BLaER1 treated with 17β-estradiol and CSF1 and Interleukin-3, amounts not matched to agents 10 nM and 100 nM (cell line): ENCODE results near the gene JMJD1C.
"Not testable (repeated sequence)": the region's sequence is repeated elsewhere in the genome, so short reads cannot be mapped to it uniquely, and the experiment has no call there.

Source experiments
- H3K27ac ChIP-seq, 11 experiments: shearing (Covaris generic); formaldehyde crosslinking; 2 replicates each; pipeline ENCODE4 v1.8.1; 2022
- H3K27me3 ChIP-seq, 11 experiments: shearing (Covaris generic); formaldehyde crosslinking; 2 replicates each; pipeline ENCODE4 v1.8.1; 2022
- H3K36me3 ChIP-seq, 11 experiments: shearing (Covaris generic); formaldehyde crosslinking; 2 replicates each; pipeline ENCODE4 v1.8.1; 2022
- H3K4me1 ChIP-seq, 10 experiments: shearing (Covaris generic); formaldehyde crosslinking; 2 replicates each; pipeline ENCODE4 v1.8.1; 2022
- H3K4me2 ChIP-seq, 11 experiments: shearing (Covaris generic); formaldehyde crosslinking; 2 replicates each; pipeline ENCODE4 v1.8.1; 2022
- H3K4me3 ChIP-seq, 10 experiments: shearing (Covaris generic); formaldehyde crosslinking; 2 replicates each; pipeline ENCODE4 v1.8.1; 2022
- H3K9ac ChIP-seq, 11 experiments: shearing (Covaris generic); formaldehyde crosslinking; 2 replicates each; pipeline ENCODE4 v1.8.1; 2022
- H3K9me3 ChIP-seq, 11 experiments: shearing (Covaris generic); formaldehyde crosslinking; replicated peaks in 1 of 11; 2 replicates each; pipeline ENCODE4 v1.8.1; 2022
- H4K20me1 ChIP-seq, 11 experiments: shearing (Covaris generic); formaldehyde crosslinking; 2 replicates each; pipeline ENCODE4 v1.8.1; 2022
- Cebpa-rat ChIP-seq, 11 experiments: shearing (Covaris generic); IDR thresholded peaks; 2 replicates each; pipeline ENCODE4 v1.8.1; 2022

Gene JMJD1C

GRCh38 chr10:63344269-63344668 lies 121.5 kb downstream of the JMJD1C start:
- Histone ChIP-seq H3K36me3 (peaks cover 7 to 30% (median 17%) of the 10 kb centered on the region in 11 experiments; a peak in 16 of 22 replicates), H3K27ac (no peak overlapping the region), H3K9me3 (peaks cover 0 to 10% (median 0%) of the 10 kb centered on the region in 11 experiments; a peak in 4 of 22 replicates), H3K4me1 (no peaks in the 10 kb centered on the region), H3K4me3 (no peak overlapping the region), H3K27me3 (no peaks in the 10 kb centered on the region), H3K4me2 (no peak overlapping the region), H4K20me1 (peaks cover 0 to 32% (median 5%) of the 10 kb centered on the region in 11 experiments; a peak in 8 of 22 replicates), H3K9ac (no peak overlapping the region)
- no peak for TF ChIP-seq Cebpa-rat (IDR thresholded peaks at IDR 0.05)

- Histone ChIP-seq H3K9me3 (peaks cover 0 to 10% (median 0%) of the 10 kb centered on the region in 11 experiments; a peak in 4 of 22 replicates), H3K4me1 (no peaks in the 10 kb centered on the region), H3K36me3 (peaks cover 7 to 30% (median 18%) of the 10 kb centered on the region in 11 experiments; a peak in 16 of 22 replicates), H3K27ac (no peak overlapping the region), H3K9ac (no peak overlapping the region), H4K20me1 (peaks cover 0 to 30% (median 4%) of the 10 kb centered on the region in 11 experiments; a peak in 8 of 22 replicates), H3K4me3 (no peak overlapping the region), H3K4me2 (no peak overlapping the region), H3K27me3 (no peaks in the 10 kb centered on the region)
- no peak for TF ChIP-seq Cebpa-rat (IDR thresholded peaks at IDR 0.05)
Measured at GRCh38 chr10:63343476-63343875, 122.3 kb downstream of the JMJD1C start.

GRCh38 chr10:63339640-63340039 lies 126.1 kb downstream of the JMJD1C start:
- H3K4me1 ChIP-seq, H3K9ac ChIP-seq, H3K4me3 ChIP-seq, H3K27me3 ChIP-seq, H3K9me3 ChIP-seq, H3K4me2 ChIP-seq, H3K27ac ChIP-seq: not testable (repeated sequence)
- Histone ChIP-seq H3K36me3 (peaks cover 0 to 21% (median 11%) of the 10 kb centered on the region in 11 experiments; a peak in 10 of 22 replicates), H4K20me1 (peaks cover 0 to 29% (median 8%) of the 10 kb centered on the region in 11 experiments; a peak in 8 of 22 replicates)

GRCh38 chr10:63337455-63338251 lies 128.1 kb downstream of the JMJD1C start:
- no peaks in the 10 kb centered on the region for H3K9me3 ChIP-seq
- no peak overlapping the region for H3K9ac ChIP-seq
- H3K36me3 ChIP-seq = peaks cover 0 to 19% (median 11%) of the 10 kb centered on the region in 11 experiments; a peak in 7 of 22 replicates
- peaks cover 0 to 23% (median 3%) of the 10 kb centered on the region in 11 experiments; a peak in 8 of 22 replicates for H4K20me1 ChIP-seq
- H3K4me2 ChIP-seq = no peak overlapping the region
- no peak overlapping the region for H3K27ac ChIP-seq
- TF ChIP-seq Cebpa-rat (IDR thresholded peaks at IDR 0.05) = no peak
- H3K27me3 ChIP-seq = no peaks in the 10 kb centered on the region
- H3K4me1 ChIP-seq = no peaks in the 10 kb centered on the region
- H3K4me3 ChIP-seq = no peak overlapping the region

GRCh38 chr10:63331586-63331985 lies 134.2 kb downstream of the JMJD1C start:
- Histone ChIP-seq H3K36me3 (no peaks in the 10 kb centered on the region), H4K20me1 (peaks cover 0 to 29% (median 4%) of the 10 kb centered on the region in 11 experiments; a peak in 9 of 22 replicates), H3K9ac (no peak overlapping the region), H3K9me3 (no peaks in the 10 kb centered on the region), H3K27me3 (no peaks in the 10 kb centered on the region), H3K4me3 (no peak overlapping the region), H3K4me2 (no peak overlapping the region), H3K27ac (no peak overlapping the region), H3K4me1 (no peaks in the 10 kb centered on the region)
- no peak for TF ChIP-seq Cebpa-rat (IDR thresholded peaks at IDR 0.05)

- H3K9ac ChIP-seq = no peak overlapping the region
- no peaks in the 10 kb centered on the region for H3K27me3 ChIP-seq
- no peak for TF ChIP-seq Cebpa-rat (IDR thresholded peaks at IDR 0.05)
- H3K4me1 ChIP-seq = no peaks in the 10 kb centered on the region
- H3K4me2 ChIP-seq = no peak overlapping the region
- no peaks in the 10 kb centered on the region for H3K9me3 ChIP-seq
- no peak overlapping the region for H3K27ac ChIP-seq
- peaks cover 0 to 26% (median 7%) of the 10 kb centered on the region in 11 experiments; a peak in 7 of 22 replicates for H3K36me3 ChIP-seq
- H4K20me1 ChIP-seq = peaks cover 0 to 16% (median 4%) of the 10 kb centered on the region in 11 experiments; a peak in 6 of 22 replicates
- H3K4me3 ChIP-seq = no peak overlapping the region
Measured at GRCh38 chr10:63324495-63324854, 141.3 kb downstream of the JMJD1C start.

- no peak overlapping the region for H3K4me3 ChIP-seq
- no peak overlapping the region for H3K9ac ChIP-seq
- H3K36me3 ChIP-seq = peaks cover 0 to 26% (median 7%) of the 10 kb centered on the region in 11 experiments; a peak in 7 of 22 replicates
- no peaks in the 10 kb centered on the region for H3K4me1 ChIP-seq
- no peak overlapping the region for H3K4me2 ChIP-seq
- H3K9me3 ChIP-seq = no peaks in the 10 kb centered on the region
- no peaks in the 10 kb centered on the region for H3K27me3 ChIP-seq
- no peak for TF ChIP-seq Cebpa-rat (IDR thresholded peaks at IDR 0.05)
- H4K20me1 ChIP-seq = peaks cover 0 to 16% (median 4%) of the 10 kb centered on the region in 11 experiments; a peak in 6 of 22 replicates
- H3K27ac ChIP-seq = no peak overlapping the region
Measured at GRCh38 chr10:63323701-63324494, 141.9 kb downstream of the JMJD1C start.

- Histone ChIP-seq H3K4me2 (no peak overlapping the region), H3K4me3 (no peak overlapping the region), H3K36me3 (peaks cover 0 to 30% (median 11%) of the 10 kb centered on the region in 11 experiments; a peak in 7 of 22 replicates), H3K4me1 (no peaks in the 10 kb centered on the region), H3K9ac (no peak overlapping the region), H3K27ac (no peak overlapping the region), H4K20me1 (peaks cover 0 to 13% (median 4%) of the 10 kb centered on the region in 11 experiments; a peak in 5 of 22 replicates), H3K9me3 (no peaks in the 10 kb centered on the region), H3K27me3 (no peaks in the 10 kb centered on the region)
- TF ChIP-seq Cebpa-rat (IDR thresholded peaks at IDR 0.05) = no peak
Measured at GRCh38 chr10:63320683-63321082, 145.1 kb downstream of the JMJD1C start.

GRCh38 chr10:63319231-63319630 lies 146.5 kb downstream of the JMJD1C start:
- no peak for TF ChIP-seq Cebpa-rat (IDR thresholded peaks at IDR 0.05)
- H3K36me3 ChIP-seq = peaks cover 0 to 30% (median 11%) of the 10 kb centered on the region in 11 experiments; a peak in 7 of 22 replicates
- H3K27ac ChIP-seq = no peak overlapping the region
- H3K4me1 ChIP-seq = no peaks in the 10 kb centered on the region
- H4K20me1 ChIP-seq = peaks cover 0 to 7% (median 0%) of the 10 kb centered on the region in 11 experiments; a peak in 4 of 22 replicates
- no peaks in the 10 kb centered on the region for H3K9me3 ChIP-seq
- no peak overlapping the region for H3K4me3 ChIP-seq
- no peak overlapping the region for H3K4me2 ChIP-seq
- H3K9ac ChIP-seq = no peak overlapping the region
- H3K27me3 ChIP-seq = no peaks in the 10 kb centered on the region
